ENCODE data around the gene THBD.
"Not testable (repeated sequence)": the region's sequence is repeated elsewhere in the genome, so short reads cannot be mapped to it uniquely, and the experiment has no call there.

THBD gene

DNA sequence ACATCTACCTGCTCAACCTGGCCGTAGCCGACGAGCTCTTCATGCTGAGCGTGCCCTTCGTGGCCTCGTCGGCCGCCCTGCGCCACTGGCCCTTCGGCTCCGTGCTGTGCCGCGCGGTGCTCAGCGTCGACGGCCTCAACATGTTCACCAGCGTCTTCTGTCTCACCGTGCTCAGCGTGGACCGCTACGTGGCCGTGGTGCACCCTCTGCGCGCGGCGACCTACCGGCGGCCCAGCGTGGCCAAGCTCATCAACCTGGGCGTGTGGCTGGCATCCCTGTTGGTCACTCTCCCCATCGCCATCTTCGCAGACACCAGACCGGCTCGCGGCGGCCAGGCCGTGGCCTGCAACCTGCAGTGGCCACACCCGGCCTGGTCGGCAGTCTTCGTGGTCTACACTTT is 13.7 kb downstream of the THBD start:
- no peak for DNase-seq (ENCODE audit: low read depth)

DNA sequence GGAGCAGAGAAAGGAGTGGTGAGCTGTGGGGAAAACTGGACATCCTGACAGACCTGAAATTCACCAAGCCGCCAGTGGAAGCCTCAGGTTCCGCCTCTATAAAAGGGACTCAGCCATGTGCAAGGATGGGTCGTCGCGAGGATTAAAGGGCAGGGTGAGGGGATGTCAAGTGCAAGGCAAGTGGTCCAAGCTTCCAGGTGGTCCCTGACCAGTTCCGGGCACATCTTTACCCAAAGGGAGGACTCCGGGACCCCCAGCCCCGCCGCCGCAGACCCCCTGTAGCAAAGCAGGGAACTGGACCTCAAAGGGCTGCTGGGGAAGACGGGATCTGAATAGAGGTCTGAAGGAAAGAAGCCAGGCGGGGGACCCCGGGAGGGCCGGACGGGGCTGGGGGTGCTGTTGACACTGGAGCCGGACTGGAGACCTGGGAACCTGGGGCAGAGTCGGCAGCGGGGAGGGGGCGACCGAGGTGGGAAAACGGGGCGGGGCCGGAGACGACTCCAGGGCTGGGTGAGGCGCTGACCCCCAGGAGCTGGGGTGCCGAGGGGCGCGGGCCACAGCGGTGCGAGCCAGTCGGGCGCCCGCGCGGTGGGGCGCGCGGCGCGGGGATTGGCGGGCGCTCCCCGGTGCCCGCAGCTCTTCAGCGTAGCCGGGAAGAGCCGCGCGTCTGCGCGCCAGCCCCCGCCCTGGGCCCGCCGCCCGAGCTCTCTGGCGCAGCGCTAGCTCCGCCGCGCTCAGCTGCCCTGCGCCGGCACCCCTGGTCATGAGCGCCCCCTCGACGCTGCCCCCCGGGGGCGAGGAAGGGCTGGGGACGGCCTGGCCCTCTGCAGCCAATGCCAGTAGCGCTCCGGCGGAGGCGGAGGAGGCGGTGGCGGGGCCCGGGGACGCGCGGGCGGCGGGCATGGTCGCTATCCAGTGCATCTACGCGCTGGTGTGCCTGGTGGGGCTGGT is 14.5 kb downstream of the THBD start, which contains the start of gene SSTR4:
Gene SSTR4 (plus strand): TSS at position 592 of the 951 bp plus-strand sequence. CDS start 172 bp downstream, at position 764.
- no peak for DNase-seq (ENCODE audit: low read depth)

DNA sequence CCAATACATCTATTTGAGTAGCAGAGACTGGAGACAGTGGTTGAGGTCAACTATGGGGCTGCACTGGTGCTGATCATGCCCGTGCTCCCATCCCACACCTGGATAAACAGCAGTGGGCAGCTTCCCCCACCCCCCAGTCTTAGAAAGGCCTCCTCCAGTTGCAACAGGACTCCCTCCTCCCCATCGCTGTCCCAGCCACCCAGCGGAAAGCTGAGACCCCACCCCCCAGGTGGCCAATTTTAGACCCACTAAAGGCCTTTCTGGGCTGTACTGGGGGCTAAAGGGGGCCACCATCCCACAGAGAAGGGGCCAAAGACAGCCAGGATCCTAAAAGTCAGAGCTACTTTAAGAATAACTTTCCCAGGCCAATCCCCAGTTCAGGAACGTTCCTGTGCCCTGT is 15.6 kb downstream of the THBD start:
- no peak for DNase-seq (ENCODE audit: low read depth)

DNA sequence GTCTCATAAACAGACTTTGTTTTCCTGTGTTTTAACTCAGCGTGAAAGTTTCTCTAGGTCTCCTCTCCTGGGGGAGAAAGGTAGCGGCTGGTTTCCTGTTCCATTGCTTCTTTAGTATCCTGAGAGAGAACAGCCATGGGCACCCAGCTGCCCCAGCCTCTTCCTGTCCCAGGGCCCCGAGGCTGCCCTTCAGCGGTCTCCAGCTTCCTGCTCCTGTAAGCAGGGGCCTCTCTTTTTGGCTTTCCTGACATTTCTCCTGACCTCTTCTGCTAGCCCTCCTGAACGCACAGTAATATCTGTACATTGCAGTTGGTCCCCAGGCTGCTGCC is 16.8 kb downstream of the THBD start:
- no peak for DNase-seq (ENCODE audit: low read depth)

DNA sequence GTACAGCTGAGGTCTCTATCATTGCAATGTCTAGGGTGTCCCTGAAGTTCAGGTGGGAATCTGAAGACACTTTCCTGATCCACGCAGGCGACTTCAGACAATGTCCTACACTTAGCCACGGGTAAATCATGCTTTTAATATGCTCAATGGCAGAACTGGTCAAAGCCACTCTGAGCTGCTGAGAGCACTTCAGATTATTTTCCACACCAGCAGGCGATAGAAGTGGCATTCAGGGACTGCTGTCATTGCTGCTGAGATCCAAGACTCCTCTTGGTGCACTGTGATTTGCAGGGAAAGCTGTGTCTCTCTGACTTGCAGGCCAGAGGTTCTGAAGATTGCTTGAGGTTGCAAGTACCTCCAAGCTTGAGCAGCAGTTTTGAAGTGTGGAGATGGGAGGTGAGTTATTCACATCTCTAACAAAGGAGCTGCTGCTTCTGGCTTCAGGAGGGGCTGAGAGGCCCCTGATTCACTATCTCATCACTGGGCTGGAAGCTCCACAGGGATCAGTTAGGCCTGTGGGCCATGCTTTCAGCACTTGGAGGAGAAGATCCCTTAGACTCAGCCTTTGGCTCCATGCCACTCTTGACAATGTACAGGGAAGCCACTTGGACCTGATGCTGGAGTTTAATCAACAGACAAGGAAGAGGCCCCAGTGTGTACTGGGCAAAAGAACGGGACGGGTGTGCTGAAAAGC is 17.3 kb downstream of the THBD start:
- DNase-seq (ENCODE audit: low read depth), result no peak

DNA sequence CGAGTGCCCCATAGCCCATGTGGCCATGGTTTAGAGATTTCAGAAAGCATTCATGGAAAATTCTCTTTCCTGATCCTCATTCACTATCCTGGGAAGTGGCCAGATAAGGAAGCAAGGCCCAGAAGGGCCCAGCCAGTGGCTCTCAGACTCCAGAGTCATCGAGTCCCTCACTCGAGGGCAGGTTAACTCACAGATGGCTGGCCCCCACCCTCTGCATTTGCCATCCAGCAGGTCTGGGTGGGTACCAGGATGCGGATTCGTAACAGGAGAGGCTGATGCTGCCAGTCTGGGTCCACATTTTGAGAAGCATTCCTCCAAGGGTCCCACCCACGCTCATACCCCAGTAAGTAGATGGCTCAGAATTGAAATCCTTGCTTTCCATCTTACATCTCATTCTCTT is 18.1 kb downstream of the THBD start:
- no peak for DNase-seq (ENCODE audit: low read depth)

DNA sequence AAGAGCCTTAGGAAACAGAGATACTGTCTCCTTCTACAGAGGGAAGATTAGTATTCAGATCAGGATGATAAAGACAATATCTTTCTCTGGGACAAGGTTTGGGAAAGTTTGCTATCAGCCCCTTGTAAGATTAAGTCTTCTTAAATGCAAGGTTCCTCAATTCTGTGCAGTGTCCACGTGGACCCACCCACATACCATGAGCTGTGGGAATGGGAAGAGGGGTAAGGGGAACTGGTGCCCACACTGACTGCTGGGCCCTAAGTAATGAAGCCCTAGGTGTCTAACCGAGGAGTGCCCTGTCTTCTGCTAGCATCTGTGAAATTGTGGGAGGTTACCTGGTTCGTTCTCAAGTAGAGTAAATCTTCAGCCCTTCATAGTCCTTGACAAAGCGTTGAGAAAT is 20.1 kb downstream of the THBD start:
- DNase-seq (ENCODE audit: low read depth), result no peak

DNA sequence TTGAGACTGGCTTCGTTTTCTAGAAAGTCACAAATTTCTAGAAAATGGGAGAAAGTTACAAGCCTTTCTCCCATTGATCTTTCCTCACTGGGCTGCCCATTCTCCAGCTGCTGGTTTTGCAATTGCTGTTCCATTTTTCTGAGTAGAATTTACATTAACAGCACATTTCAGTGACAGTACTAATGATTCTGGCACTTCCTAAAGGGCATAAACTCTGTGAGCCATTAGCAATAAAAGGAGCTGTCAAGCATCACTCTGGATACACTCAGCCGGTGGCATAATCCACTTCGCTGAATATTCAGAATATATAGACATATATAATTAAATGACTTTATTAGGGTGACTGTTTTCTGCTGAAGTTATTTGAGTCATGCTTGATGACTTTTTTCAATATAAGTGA is 21.1 kb downstream of the THBD start:
- no peak for DNase-seq (ENCODE audit: low read depth)

DNA sequence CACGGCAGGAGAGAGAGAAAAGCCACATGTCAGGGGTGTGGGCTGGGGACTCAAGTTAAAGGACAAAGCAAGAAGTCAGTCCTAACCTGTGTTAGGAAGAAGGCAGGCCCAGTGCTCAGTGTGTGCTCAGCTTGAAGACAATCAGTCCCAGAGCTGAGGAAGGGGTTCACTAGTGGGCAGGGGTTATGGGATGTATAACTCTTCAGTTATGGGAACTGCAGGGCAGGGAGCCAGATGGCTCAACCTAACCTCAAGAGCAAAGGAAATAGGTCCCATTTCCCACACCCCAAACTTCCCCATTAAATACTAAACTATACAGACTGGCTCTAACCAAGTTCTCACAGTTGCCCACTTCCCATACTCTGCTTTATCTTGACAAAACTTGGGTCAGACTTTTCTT is 21.8 kb downstream of the THBD start:
- DNase-seq (ENCODE audit: low read depth), result no peak

DNA sequence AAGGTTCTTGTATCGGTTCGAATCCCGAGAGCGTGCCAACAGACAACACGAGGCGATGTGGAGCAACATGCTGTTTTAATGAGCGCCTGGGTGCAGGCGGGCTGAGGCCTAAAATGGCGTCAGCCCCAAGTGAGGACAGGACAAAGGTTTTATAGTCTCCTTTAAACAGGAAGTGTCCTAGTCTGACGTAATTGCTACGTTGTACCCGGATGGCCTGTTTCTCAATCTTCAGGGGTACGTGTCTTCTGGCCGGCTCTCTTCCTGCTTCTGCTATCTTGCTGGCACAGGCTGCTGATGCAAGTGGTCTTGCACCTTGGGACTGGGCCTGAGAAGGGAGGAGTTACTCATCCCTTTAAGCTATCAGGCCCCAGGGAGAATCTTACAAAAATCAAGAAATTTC is 24.0 kb downstream of the THBD start:
- DNase-seq (ENCODE audit: low read depth), result not testable (repeated sequence)

DNA sequence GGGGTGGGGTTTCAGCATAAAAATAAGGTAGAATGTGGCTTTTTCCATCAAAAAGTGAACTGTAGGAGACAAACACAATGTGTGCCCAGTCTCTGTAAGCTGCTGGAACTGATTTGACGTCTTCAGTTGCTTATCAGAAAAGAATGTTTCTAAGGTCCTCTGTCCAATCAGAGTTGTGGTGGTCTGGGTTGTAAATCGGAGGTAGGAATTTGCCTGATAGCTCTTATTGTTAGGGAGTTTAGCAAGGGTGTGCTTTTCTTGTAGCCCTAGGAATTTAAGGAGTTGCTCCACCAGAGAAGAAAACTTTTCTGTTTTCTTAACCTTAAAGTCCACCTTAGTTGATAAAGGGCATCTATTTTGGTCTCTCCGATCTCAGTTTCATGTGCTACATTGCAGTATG is 24.8 kb downstream of the THBD start:
- no peak for DNase-seq (ENCODE audit: low read depth)

DNA sequence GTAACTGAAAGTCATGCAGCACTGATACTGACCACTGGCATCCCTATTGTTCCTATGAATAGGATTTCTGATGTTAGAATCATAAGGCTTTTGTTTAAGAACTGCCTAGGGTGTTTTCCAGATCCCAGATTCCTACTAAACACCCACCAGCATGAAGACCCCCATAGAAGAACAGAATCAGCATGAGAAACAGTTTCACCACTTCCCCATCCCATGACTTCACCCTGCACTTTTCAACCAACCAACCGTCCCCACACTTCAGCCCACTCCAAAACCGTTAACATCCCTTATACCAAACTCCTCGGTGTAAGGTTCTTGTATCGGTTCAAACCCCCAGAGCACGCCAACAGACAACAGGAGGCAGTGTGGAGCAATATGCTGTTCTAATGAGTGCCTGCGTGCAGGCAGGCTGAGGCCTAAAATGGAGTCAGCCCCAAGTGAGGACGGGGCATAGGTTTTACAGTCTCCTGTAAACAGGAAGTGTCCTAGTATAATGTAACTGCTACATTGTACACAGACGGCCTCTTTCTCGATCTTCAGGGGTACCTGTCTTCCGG is 25.8 kb downstream of the THBD start:
- no peak for DNase-seq (ENCODE audit: low read depth)

DNA sequence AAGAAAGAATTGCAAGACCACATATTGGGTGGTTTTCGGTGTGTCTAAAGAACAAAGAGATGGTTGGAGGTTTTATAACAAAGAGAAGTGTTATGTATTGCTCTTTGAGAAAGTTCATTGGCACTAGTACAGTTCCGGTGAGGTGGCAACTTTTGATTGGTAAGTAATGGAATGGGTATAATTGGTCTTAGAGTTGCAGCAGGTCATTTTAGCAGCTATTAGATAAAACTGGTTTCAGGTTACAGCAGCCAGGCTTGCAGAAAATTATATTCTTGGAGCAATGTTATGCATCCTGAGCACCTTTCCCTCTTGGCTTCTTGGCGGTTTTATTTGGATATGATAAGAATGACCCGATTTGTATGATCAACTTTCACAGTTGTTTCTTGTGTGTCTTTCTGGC is 26.6 kb downstream of the THBD start:
- no peak for DNase-seq (ENCODE audit: low read depth)

DNA sequence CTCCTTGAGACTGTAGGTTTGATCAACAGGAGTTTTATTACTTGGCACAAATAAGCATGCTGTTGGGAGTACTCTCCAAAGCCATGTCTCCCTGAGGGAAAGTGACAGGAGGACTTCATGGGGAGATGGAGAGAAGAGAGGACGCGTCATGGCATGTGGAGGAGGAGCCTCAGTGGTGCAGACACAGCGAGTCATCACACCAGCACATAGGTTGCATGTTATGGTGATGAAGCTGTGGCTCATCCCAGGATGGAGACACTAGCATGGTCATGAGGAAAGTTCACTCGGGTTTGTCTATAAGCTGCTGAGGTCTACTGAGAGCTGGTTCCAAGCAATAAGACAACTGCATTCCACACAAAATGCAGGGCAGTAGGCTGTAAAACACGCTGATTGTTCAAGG is 27.5 kb downstream of the THBD start:
- DNase-seq (ENCODE audit: low read depth), result no peak

DNA sequence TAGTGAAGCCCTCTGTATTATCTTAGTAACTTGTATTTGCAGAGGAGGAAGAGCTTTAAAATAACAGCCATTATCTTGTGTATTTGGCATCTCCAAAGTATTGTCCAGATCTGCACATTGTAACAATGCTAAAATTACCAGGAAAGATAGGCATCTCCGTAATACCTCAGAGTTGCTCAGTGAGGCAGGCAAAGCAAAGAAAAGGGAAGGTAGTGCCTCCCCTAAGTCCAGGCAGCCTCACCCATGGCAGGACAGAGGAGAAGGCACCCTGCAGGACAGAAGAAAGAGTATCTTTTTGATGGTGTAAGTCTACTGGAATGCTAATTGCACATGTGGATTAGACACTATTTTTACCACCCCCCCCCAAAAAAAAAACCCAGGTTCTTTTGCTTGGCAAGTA is 27.9 kb downstream of the THBD start:
- no peak for DNase-seq (ENCODE audit: low read depth)

DNA sequence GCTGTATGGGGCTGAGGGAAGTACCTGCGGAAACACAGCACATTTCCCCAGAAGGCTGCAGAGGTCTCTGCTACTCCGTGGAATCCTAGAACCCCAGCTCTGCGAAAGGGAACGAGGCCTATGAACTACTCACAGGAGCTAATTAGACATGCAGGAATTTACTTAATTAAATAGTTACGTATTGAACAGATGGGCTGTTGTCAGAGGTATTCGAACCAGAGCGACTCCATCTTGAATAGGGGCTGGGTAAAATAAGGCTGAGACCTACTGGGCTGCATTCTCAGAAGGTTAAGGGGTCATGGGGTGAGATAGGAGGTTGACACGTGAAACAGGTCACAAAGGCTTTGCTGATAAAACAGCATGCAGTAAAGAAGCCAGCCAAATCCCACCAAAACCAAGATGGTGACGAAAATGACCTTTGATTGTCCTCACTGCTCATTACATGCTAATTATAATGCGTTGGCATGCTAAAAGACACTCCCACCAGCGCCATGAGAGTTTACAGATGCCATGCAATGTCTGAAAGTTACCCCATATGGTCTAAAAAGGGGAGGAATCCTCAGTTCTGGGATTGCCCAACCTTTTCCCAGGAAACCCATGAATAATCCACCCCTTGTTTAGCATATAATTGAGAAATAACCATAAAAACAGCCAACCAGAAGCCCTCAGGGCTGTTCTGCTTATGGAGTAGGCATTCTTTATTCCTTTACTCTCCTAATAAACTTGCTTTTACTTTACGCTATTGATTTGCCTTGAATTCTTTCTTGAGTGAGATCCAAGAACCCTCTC is 29.0 kb downstream of the THBD start:
- DNase-seq (ENCODE audit: low read depth), result no peak

DNA sequence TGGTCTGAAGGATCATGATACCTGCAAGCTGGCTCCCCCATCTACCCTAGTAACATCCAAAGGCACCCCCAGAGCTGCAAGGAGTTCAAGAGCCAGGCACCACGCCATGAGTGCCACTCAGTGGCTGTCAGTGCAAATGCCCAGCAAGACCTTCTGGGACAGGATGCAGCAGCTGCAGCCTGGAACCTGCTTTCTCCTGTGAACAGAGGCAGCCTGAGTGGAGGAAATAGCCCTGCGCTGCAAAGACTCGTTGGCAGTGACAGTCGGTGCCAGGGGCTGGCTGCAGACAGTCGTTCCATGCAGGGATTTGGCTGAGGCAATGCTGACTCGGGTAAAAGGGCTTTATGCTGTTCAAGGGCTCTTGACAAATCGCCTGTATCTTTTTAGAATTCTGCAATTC is 30.1 kb downstream of the THBD start:
- no peak for DNase-seq (ENCODE audit: low read depth)

DNA sequence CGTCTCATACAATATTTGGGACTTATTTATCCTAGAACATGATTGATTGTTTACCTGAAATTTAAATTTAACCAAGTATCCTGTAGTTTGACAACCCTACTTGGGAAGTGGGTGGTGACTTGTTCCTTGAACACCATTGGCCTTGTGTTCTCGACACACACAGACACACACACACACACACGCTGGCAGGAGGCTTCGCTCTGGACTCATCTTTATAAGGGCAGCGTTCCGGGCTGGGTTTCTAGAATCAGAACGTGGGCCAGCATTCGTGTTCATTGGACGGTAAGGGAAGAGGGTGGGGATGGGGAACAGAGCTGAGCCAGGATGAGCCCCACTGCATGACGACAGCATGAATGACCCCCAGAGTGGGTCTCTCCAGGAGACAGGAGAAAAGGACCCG is 30.5 kb downstream of the THBD start:
- DNase-seq (ENCODE audit: low read depth), result no peak

DNA sequence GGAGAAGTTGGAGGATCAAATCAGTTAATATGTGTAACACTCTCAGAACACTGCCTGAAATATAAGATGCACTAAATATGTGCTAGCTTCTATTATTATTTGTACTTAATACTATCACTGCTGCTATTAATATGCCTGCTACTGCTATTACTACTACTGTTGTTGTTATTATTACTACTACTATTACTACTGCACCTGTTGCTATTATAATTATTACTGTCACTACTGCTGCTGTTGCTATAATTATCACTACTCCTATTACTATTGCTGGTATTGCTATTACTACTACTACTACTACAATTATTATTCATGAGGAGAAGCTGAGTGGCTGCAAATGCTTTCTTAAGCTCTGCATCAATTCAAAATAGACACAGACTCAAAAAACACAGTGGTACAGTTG is 31.0 kb downstream of the THBD start:
- no peak for DNase-seq (ENCODE audit: low read depth)

DNA sequence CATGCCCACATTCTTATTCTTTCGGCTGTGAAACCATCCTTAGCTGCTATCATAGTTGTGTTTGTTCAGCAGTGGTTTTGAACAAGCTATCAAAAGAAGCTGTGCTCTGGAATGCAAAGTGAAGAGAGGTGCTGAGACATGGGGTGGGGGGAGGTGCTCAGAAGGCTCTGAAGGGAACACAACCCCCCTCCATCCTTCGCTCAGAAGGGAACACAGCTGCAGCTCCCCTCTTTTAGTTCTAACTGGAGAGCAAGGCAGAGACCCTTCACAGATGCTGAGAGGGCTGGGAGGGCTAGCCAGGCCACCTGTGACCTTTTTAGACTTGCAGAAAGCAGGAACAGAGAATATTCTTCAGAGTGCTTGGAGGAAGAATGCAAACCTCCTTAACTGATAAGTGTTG is 32.0 kb downstream of the THBD start:
- DNase-seq (ENCODE audit: low read depth), result no peak

DNA sequence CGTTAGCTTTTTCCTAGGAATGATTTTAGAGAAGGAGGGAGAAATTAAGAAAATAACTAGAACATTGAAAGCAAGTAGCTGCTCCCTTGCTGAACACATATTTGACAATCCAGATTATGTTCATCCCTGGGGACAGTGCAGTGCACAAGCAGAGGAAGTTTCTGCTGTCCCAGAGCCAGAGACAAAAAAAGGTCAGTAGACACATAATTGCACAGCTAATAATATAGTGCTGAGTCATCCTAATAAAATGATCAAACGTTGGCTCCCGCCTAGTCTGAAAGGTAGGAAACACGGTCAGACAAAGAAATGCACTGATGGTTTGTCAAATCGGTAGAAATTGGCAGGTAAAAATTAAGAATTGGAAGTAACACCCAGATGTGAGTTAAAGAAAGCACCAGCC is 36.0 kb downstream of the THBD start:
- no peak for DNase-seq (ENCODE audit: low read depth)

DNA sequence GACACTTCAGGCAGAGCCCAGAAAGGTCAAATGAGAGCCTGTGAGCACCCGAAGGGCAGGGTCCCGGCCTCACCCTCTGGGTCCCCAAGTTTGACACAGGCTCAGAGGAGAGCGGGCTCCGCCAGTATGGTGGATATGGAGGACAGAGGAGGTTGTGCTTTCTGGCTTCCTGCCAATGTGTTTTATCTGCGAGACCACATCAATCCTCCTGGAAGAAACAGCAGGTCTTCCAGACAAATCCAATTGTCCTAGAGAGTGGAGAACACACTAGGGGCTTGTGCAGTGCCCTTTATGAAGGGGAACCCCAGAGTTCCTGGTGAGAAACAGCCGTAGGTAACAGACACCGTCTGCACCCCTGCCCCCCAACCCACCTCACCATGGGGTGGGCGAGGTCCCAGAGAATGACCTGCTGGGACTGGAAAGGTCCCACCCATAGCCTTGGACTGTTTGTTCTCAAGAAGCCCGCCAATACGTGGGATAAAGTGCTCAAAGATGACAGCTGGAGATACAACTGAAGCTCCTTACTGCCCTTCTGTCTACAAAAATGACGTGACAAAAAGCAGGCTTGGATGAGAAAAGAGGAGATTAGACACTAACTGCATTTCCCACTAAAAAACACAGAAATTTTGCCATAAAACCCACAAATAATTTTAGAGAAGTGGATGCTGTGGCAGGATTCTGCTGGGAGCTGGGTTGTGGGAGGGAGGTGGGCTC is 38.3 kb downstream of the THBD start:
- no peak for DNase-seq (ENCODE audit: low read depth)

Measured in T-helper 22 cell (primary cell).